Breast epithelium (tissue), 3 donors: ENCODE data around the gene ITGAE.

Experiments used
- POLR2A ChIP-seq: fragments of 450-650 bp; IDR thresholded peaks from one replicate; pipeline ENCODE4 v1.6.1; 2016; ENCODE audit warnings: antibody characterized with exemption, mild to moderate bottlenecking, moderate library complexity
- POLR2AphosphoS5 ChIP-seq, 3 donors: sonication (generic); formaldehyde crosslinking; IDR thresholded peaks; one replicate each; pipeline ENCODE4 v1.6.1; 2017; ENCODE audit warnings: antibody characterized with exemption in 3 of 3

- TF ChIP-seq POLR2AphosphoS5 (IDR thresholded peaks at IDR 0.05), result no peak
- TF ChIP-seq POLR2A, result no peak
These were observed 27.9 kb upstream of the ITGAE start for GRCh38 chr17:3828852-3829232.
